GM23338 (cell line): ENCODE data around the gene PPFIBP1. TPM values are rescaled to one million over a fixed set of nuclear protein-coding genes. Genes with fewer than 3 reads are reported as not detected.

Source experiments
- ATAC-seq: fragments of 200-7000 bp; cut with Tn5 transposase; 3 replicates; pipeline ENCODE4 v1.9.1; 2020
- DNase-seq: peaks from one replicate; pipeline ENCODE4 v3.0.0-alpha.2; 2015; ENCODE audit warnings: low spot score
- H2AFZ ChIP-seq: fragments of 200-600 bp; sonication (generic); 2 replicates; pipeline ENCODE4 v1.8.0; 2016; ENCODE audit warnings: antibody characterized with exemption, mild to moderate bottlenecking, moderate library complexity
- H3F3A ChIP-seq: fragments of 200-600 bp; sonication (generic); replicated peaks from 2 replicates; pipeline ENCODE4 v1.8.0; 2017; ENCODE audit warnings: antibody characterized with exemption, mixed run types, low read depth
- H3K27ac ChIP-seq: fragments of 200-600 bp; sonication (generic); 2 replicates; pipeline ENCODE4 v1.6.1; 2016; ENCODE audit warnings: low read depth
- H3K27me3 ChIP-seq: fragments of 200-600 bp; sonication (generic); 2 replicates; pipeline ENCODE4 v1.8.0; 2016; ENCODE audit warnings: mild to moderate bottlenecking, mixed run types, moderate library complexity; ENCODE audit not compliant: insufficient read depth
- H3K36me3 ChIP-seq: fragments of 200-600 bp; sonication (generic); 2 replicates; pipeline ENCODE4 v1.8.0; 2016; ENCODE audit warnings: mild to moderate bottlenecking; ENCODE audit not compliant: insufficient read depth
- H3K4me1 ChIP-seq: fragments of 200-600 bp; sonication (generic); 2 replicates; pipeline ENCODE4 v1.8.0; 2016; ENCODE audit warnings: mild to moderate bottlenecking, moderate library complexity; ENCODE audit not compliant: insufficient read depth
- H3K4me2 ChIP-seq: fragments of 200-600 bp; sonication (generic); 2 replicates; pipeline ENCODE4 v1.7.1; 2017; ENCODE audit warnings: mixed run types
- H3K4me3 ChIP-seq: fragments of 200-600 bp; sonication (generic); 2 replicates; pipeline ENCODE4 v1.6.1; 2016; ENCODE audit warnings: mixed run types
- H3K79me2 ChIP-seq: fragments of 200-600 bp; sonication (generic); replicated peaks from 2 replicates; pipeline ENCODE4 v1.8.0; 2017; ENCODE audit warnings: mild to moderate bottlenecking; ENCODE audit not compliant: insufficient read depth
- H3K9me2 ChIP-seq: fragments of 200-600 bp; sonication (generic); 2 replicates; pipeline ENCODE4 v1.8.0; 2017; ENCODE audit not compliant: insufficient read depth
- H4K20me1 ChIP-seq: fragments of 200-600 bp; sonication (generic); replicated peaks from 2 replicates; pipeline ENCODE4 v1.8.0; 2017; ENCODE audit warnings: mild to moderate bottlenecking; ENCODE audit not compliant: insufficient read depth
- H3K27ac Mint-ChIP-seq: 2 replicates; pipeline ENCODE4 v1.8.0; 2020; ENCODE audit warnings: inconsistent platforms, mild to moderate bottlenecking, moderate library complexity, mixed read lengths
- H3K27me3 Mint-ChIP-seq: 3 replicates; pipeline ENCODE4 v1.8.0; 2022; ENCODE audit warnings: low read depth, mild to moderate bottlenecking, moderate library complexity, mixed read lengths, inconsistent platforms; ENCODE audit not compliant: insufficient read depth, poor library complexity
- H3K36me3 Mint-ChIP-seq: 3 replicates; pipeline ENCODE4 v1.8.0; 2021; ENCODE audit warnings: low read depth, mild to moderate bottlenecking, inconsistent platforms, moderate library complexity, mixed read lengths
- H3K4me1 Mint-ChIP-seq: 3 replicates; pipeline ENCODE4 v1.8.0; 2020; ENCODE audit warnings: mild to moderate bottlenecking, inconsistent platforms, mixed read lengths
- H3K4me3 Mint-ChIP-seq: 3 replicates; pipeline ENCODE4 v1.8.0; 2021; ENCODE audit warnings: moderate library complexity, mild to moderate bottlenecking, inconsistent platforms, mixed read lengths
- H3K9me3 Mint-ChIP-seq: 3 replicates; pipeline ENCODE4 v1.8.0; 2020; ENCODE audit warnings: moderate library complexity, mild to moderate bottlenecking, inconsistent platforms, mixed read lengths
- CREB1 ChIP-seq: fragments of 250-450 bp; sonication (Bioruptor Pico); IDR thresholded peaks from 2 replicates; pipeline ENCODE4 v1.5.0; 2020; ENCODE audit warnings: low read depth, mild to moderate bottlenecking, moderate library complexity
- CTCF ChIP-seq, 2 experiments: fragments of 200-600 bp in 1 of 2; sonication (generic) in 1 of 2; conservative IDR thresholded peaks; 2 replicates each; pipeline versions ENCODE4 v1.5.1 to v1.6.1; 2016 to 2017; ENCODE audit warnings: antibody characterized with exemption in 2 of 2, low read depth in 2 of 2, mild to moderate bottlenecking in 2 of 2, moderate library complexity in 1 of 2
- ETS1 ChIP-seq: IDR thresholded peaks from 2 replicates; pipeline ENCODE4 v1.6.1; 2016; ENCODE audit warnings: antibody characterized with exemption
- EZH2 ChIP-seq: fragments of 200-600 bp; sonication (generic); IDR thresholded peaks from one replicate; pipeline ENCODE4 v1.8.0; 2017; ENCODE audit warnings: antibody characterized with exemption, mild to moderate bottlenecking, low read depth; ENCODE audit not compliant: unreplicated experiment
- EZH2phosphoT487 ChIP-seq: fragments of 200-600 bp; sonication (generic); IDR thresholded peaks from one replicate; pipeline ENCODE4 v1.8.1; 2018; ENCODE audit warnings: antibody characterized with exemption; ENCODE audit not compliant: unreplicated experiment
- JUNB ChIP-seq: IDR thresholded peaks from one replicate; pipeline ENCODE4 v1.6.1; 2016; ENCODE audit warnings: antibody characterized with exemption; ENCODE audit not compliant: unreplicated experiment
- NANOG ChIP-seq: IDR thresholded peaks from 2 replicates; pipeline ENCODE4 v1.6.1; 2016; ENCODE audit warnings: antibody characterized with exemption, borderline replicate concordance
- POLR2AphosphoS5 ChIP-seq: IDR thresholded peaks from 2 replicates; pipeline ENCODE4 v1.6.1; 2016; ENCODE audit warnings: antibody characterized with exemption, low read depth
- REST ChIP-seq: IDR thresholded peaks from one replicate; pipeline ENCODE4 v1.6.1; 2018; ENCODE audit warnings: antibody characterized with exemption; ENCODE audit not compliant: unreplicated experiment
- STAT1 ChIP-seq: IDR thresholded peaks from one replicate; pipeline ENCODE4 v1.6.1; 2016; ENCODE audit warnings: antibody characterized with exemption; ENCODE audit not compliant: unreplicated experiment
- ZNF114 ChIP-seq: fragments of 250-450 bp; sonication (Bioruptor Pico); IDR thresholded peaks from 2 replicates; pipeline ENCODE4 v1.5.0; 2020; ENCODE audit warnings: mild to moderate bottlenecking, moderate library complexity
- polyA plus RNA-seq: library from polyadenylated mRNA; unstranded; fragments of >200 nt; fragmentation: Nextera tagmentation; extraction: Ambion mirVana; gene quantifications from 2 replicates; pipeline ENCODE4 v1.2.1, GENCODE V29; 2016
- total RNA-seq: library from RNA; depleted of rRNA; stranded (reverse); fragments of >200 nt; shearing (Covaris generic); gene quantifications from 2 replicates; pipeline ENCODE4 v1.2.3, GENCODE V29; 2014

PPFIBP1 gene
- total and polyA plus RNA-seq, 2 experiments from 2014 or later: 33.2 to 41.9 TPM

GRCh38 chr12:27674989-27675388, 151.0 kb downstream of the PPFIBP1 start:
- TF ChIP-seq ETS1: no peak
- TF ChIP-seq CREB1 (CRISPR knock-in tag): no peak
- no peak for TF ChIP-seq STAT1

GRCh38 chr12:27680619-27681018, 156.6 kb downstream of the PPFIBP1 start:
- no peaks in the 10 kb centered on the region for H3F3A ChIP-seq
- H2AFZ ChIP-seq: no peak overlapping the region
- peaks cover 9% of the 10 kb centered on the region; the same call in 2 of the 3 replicates for H3K36me3 Mint-ChIP-seq
- no peaks in the 10 kb centered on the region for H3K27me3 ChIP-seq
- no peak overlapping the region for H3K27ac ChIP-seq
- 0 out of 2 replicates have a peak, but pooled peaks cover 4% of the 10 kb centered on the region for H3K36me3 ChIP-seq
- H3K79me2 ChIP-seq: no peaks in the 10 kb centered on the region
- DNase-seq: no peak
- H3K27me3 Mint-ChIP-seq: no peaks in the 10 kb centered on the region
- H3K4me1 Mint-ChIP-seq: no peaks in the 10 kb centered on the region
- H3K4me2 ChIP-seq: no peak overlapping the region
- no peak overlapping the region for H3K4me3 ChIP-seq
- no peak overlapping the region for H3K4me3 Mint-ChIP-seq
- no peaks in the 10 kb centered on the region for H3K4me1 ChIP-seq
- no peak overlapping the region for H3K27ac Mint-ChIP-seq
- no peaks in the 10 kb centered on the region for H3K9me3 Mint-ChIP-seq
- ATAC-seq: no peak
- H4K20me1 ChIP-seq: no peaks in the 10 kb centered on the region; the same call in 1 of the 2 replicates
- no peaks in the 10 kb centered on the region for H3K9me2 ChIP-seq
- no peak for TF ChIP-seq ETS1
- TF ChIP-seq ZNF114 (CRISPR knock-in tag): no peak
- TF ChIP-seq EZH2: no peak
- TF ChIP-seq REST: no peak
- no peak for TF ChIP-seq CTCF (conservative IDR thresholded peaks at IDR 0.05; ENCODE audit: low read depth in 2 of 2)
- no peak for TF ChIP-seq JUNB
- TF ChIP-seq STAT1: no peak
- no peak for TF ChIP-seq NANOG
- no peak for TF ChIP-seq POLR2AphosphoS5
- no peak for TF ChIP-seq EZH2phosphoT487

More at GRCh38 chr12:27674989-27675388, 151.0 kb downstream of the PPFIBP1 start:
- Histone ChIP-seq H3F3A (no peaks in the 10 kb centered on the region), H3K4me3 (no peak overlapping the region), H3K36me3 (0 out of 2 replicates have a peak, but pooled peaks cover 4% of the 10 kb centered on the region), H3K79me2 (no peaks in the 10 kb centered on the region), H2AFZ (no peak overlapping the region), H4K20me1 (no peaks in the 10 kb centered on the region), H3K27me3 (no peaks in the 10 kb centered on the region), H3K4me1 (no peaks in the 10 kb centered on the region), H3K4me2 (no peak overlapping the region), H3K9me2 (no peaks in the 10 kb centered on the region), H3K27ac (no peak overlapping the region)
- Mint-ChIP-seq H3K4me1 (no peaks in the 10 kb centered on the region), H3K27ac (no peak overlapping the region), H3K36me3 (peaks cover 1% of the 10 kb centered on the region; the same call in 2 of the 3 replicates), H3K4me3 (no peak overlapping the region), H3K27me3 (no peaks in the 10 kb centered on the region), H3K9me3 (no peaks in the 10 kb centered on the region)
- ATAC-seq (no peak), DNase-seq (no peak)
